ENCODE results near the gene TADA3.

The TADA3 gene

GRCh38 chr3:9809239-9809614 is 17.0 kb upstream of the TADA3 start:
- no peak for DNase-seq

- DNase-seq = peak; percentile 52
These were observed 16.2 kb upstream of the TADA3 start for GRCh38 chr3:9808345-9809037.

GRCh38 chr3:9807981-9808344 is 15.7 kb upstream of the TADA3 start:
- DNase-seq = no peak

- no peak for DNase-seq
These were observed 14.7 kb upstream of the TADA3 start for GRCh38 chr3:9806688-9807589.

- DNase-seq = no peak
These were observed 13.9 kb upstream of the TADA3 start for GRCh38 chr3:9806137-9806536.

- DNase-seq = no peak
These were observed 12.7 kb upstream of the TADA3 start for GRCh38 chr3:9804996-9805395.

GRCh38 chr3:9803494-9803893 is 11.2 kb upstream of the TADA3 start:
- no peak for DNase-seq

- no peak for DNase-seq
These were observed 8.3 kb upstream of the TADA3 start for GRCh38 chr3:9800529-9800928.

GRCh38 chr3:9797196-9797945 is 5.1 kb upstream of the TADA3 start:
- no peak for DNase-seq

- no peak for DNase-seq
These were observed 2.9 kb upstream of the TADA3 start for GRCh38 chr3:9795207-9795606.

GRCh38 chr3:9794400-9794799 is 2.1 kb upstream of the TADA3 start:
- no peak for DNase-seq

GRCh38 chr3:9793161-9793781 is 998 bp upstream of the TADA3 start:
- no peak for DNase-seq

- DNase-seq = no peak
These were observed 376 bp downstream of the TADA3 start for GRCh38 chr3:9791790-9792404.

- no peak for DNase-seq
These were observed 1.1 kb downstream of the TADA3 start for GRCh38 chr3:9791127-9791526.

- DNase-seq = no peak
These were observed 4.6 kb downstream of the TADA3 start for GRCh38 chr3:9787714-9788113.

GRCh38 chr3:9786825-9787669 is 5.2 kb downstream of the TADA3 start:
- no peak for DNase-seq

- no peak for DNase-seq
These were observed 6.0 kb downstream of the TADA3 start for GRCh38 chr3:9786209-9786739.

GRCh38 chr3:9785602-9786001 is 6.7 kb downstream of the TADA3 start:
- DNase-seq = no peak

GRCh38 chr3:9784965-9785364 is 7.3 kb downstream of the TADA3 start:
- no peak for DNase-seq

GRCh38 chr3:9783954-9784353 is 8.3 kb downstream of the TADA3 start:
- no peak for DNase-seq

- DNase-seq = no peak
These were observed 9.5 kb downstream of the TADA3 start for GRCh38 chr3:9782770-9783169.
